ENCODE data around the gene PLA1A. TPM values are rescaled to one million over a fixed set of nuclear protein-coding genes. Genes with fewer than 3 reads are reported as not detected.

The PLA1A gene
- total RNA-seq, 6 experiments from 2014 or later: 9.9 to 30.2 (median 15.9) TPM

DNA sequence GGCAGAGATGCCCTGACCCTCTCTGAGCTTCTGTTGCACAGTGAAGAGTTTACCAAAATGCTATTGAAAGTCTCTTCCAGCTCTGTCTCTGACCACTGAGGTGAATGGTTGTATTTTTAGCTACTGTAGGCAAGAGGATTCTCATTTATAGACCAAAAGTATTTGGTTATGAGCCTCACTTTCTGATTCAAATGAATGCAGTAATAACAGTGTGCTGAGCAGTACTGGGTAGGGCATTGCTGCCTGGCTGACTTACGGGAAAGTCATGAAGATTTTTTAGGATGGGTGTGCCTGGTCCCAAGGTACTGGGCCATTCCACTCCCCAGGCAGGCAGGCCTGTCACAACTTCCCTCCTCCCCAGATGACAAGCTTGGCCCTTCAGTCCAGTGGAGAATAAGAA is 15.5 kb downstream of the PLA1A start:
- Histone ChIP-seq H3K4me3 (no peak overlapping the region), H3K36me3 (peaks cover 0 to 3% (median 0%) of the 10 kb centered on the region in 4 donors), H3K27ac (no peak overlapping the region), H3K9me3 (no peaks in the 10 kb centered on the region), H3K4me1 (no peaks in the 10 kb centered on the region), H3K27me3 (no peaks in the 10 kb centered on the region)
- TF ChIP-seq POLR2A (IDR thresholded peaks at IDR 0.05): no peak
- TF ChIP-seq, protein P1, sequence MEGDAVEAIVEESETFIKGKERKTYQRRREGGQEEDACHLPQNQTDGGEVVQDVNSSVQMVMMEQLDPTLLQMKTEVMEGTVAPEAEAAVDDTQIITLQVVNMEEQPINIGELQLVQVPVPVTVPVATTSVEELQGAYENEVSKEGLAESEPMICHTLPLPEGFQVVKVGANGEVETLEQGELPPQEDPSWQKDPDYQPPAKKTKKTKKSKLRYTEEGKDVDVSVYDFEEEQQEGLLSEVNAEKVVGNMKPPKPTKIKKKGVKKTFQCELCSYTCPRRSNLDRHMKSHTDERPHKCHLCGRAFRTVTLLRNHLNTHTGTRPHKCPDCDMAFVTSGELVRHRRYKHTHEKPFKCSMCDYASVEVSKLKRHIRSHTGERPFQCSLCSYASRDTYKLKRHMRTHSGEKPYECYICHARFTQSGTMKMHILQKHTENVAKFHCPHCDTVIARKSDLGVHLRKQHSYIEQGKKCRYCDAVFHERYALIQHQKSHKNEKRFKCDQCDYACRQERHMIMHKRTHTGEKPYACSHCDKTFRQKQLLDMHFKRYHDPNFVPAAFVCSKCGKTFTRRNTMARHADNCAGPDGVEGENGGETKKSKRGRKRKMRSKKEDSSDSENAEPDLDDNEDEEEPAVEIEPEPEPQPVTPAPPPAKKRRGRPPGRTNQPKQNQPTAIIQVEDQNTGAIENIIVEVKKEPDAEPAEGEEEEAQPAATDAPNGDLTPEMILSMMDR (IDR thresholded peaks at IDR 0.05): no peak
- ATAC-seq (no peak), DNase-seq (no peak)
- no CpG with 5 or more reads among the region's 1 CpG for WGBS (ENCODE audit: insufficient coverage, low coverage, low lambda C conversion rate, missing lambda C conversion rate)
- intact Hi-C loops (cut with DNase I): no loop called here

DNA sequence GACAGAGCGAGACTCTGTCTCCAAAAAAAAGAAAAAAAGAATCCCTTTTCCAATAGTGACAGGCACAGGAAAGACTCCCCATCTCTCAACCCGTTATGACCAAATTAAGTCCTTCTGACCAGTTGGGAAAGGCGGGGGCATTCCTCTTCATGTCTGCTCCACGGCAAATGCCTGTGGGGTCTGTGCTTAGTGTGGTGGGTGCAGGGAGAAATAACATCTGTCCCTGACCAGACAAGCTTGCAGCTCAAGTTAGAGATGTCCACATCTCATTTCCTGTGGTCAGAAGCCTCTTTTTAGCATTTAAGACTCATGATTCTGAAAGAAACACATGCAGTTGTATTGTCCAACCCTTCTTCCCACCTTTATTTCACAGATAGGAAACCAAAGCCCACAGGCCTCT is 16.2 kb downstream of the PLA1A start:
- WGBS (ENCODE audit: insufficient coverage, low coverage, low lambda C conversion rate, missing lambda C conversion rate): 85% methylated on average over 2 of the region's 4 CpGs
- H3K27me3 ChIP-seq: no peaks in the 10 kb centered on the region
- ATAC-seq: no peak
- TF ChIP-seq POLR2A (IDR thresholded peaks at IDR 0.05): no peak
- TF ChIP-seq, protein P1 (IDR thresholded peaks at IDR 0.05): no peak
- intact Hi-C loops (cut with DNase I): no loop called here
- no peak for DNase-seq
- H3K9me3 ChIP-seq: no peaks in the 10 kb centered on the region
- no peak overlapping the region for H3K27ac ChIP-seq
- peaks cover 0 to 3% (median 0%) of the 10 kb centered on the region in 4 donors for H3K36me3 ChIP-seq
- H3K4me1 ChIP-seq: no peaks in the 10 kb centered on the region
- H3K4me3 ChIP-seq: no peak overlapping the region

DNA sequence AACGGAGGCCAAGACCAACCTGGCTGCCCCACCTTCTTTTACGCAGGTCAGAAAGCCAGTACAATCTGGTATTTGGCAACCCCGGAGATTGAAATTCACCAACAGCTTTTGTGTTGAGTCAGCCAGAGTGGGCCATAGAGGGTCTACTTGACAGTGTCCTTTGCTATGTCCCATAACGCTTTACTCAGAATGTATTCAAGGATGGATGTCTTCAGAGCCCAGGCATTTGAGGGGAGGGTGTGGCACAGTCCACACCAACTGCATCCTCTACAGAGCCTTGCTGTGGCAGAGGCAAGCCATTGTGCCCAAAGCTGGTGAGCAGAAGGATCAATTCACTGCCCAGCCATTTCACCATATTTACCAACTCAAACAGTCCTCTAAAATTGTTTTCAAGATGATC is 18.4 kb downstream of the PLA1A start:
- Histone ChIP-seq H3K27ac (no peak overlapping the region), H3K4me3 (no peak overlapping the region), H3K36me3 (peaks cover 0 to 3% (median 0%) of the 10 kb centered on the region in 4 donors), H3K4me1 (no peaks in the 10 kb centered on the region), H3K27me3 (no peaks in the 10 kb centered on the region), H3K9me3 (no peaks in the 10 kb centered on the region)
- DNase-seq (no peak), ATAC-seq (no peak)
- 100% methylated on average over 1 of the region's 4 CpGs for WGBS (ENCODE audit: insufficient coverage, low coverage, low lambda C conversion rate, missing lambda C conversion rate)
- TF ChIP-seq POLR2A (IDR thresholded peaks at IDR 0.05): no peak
- TF ChIP-seq, protein P1 (IDR thresholded peaks at IDR 0.05): no peak
- intact Hi-C loops (cut with DNase I): no loop called here

DNA sequence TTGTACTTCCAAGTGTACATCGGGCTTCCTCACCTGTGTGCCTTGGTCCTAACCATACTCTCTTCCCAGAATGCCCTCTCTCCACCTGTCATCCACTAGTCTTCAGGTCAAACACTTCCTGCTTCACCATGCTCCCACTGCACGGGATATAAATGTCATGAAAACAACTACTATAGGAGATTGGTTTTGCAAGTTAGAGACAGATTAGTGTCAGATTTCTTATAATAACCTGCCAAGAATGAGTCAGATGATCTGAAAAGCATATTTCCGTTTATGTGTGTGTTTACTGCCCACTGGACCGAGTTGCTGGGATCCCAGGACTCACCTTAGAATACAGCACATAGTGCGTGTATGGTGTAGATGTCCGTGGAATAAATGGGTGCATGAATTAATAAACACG is 21.4 kb downstream of the PLA1A start:
- intact Hi-C loops (cut with DNase I): no loop called here
- Histone ChIP-seq H3K27ac (no peak overlapping the region), H3K4me3 (no peak overlapping the region), H3K4me1 (no peaks in the 10 kb centered on the region), H3K27me3 (no peaks in the 10 kb centered on the region), H3K36me3 (no peaks in the 10 kb centered on the region), H3K9me3 (no peaks in the 10 kb centered on the region)
- WGBS (ENCODE audit: insufficient coverage, low coverage, low lambda C conversion rate, missing lambda C conversion rate): 63% methylated on average over 4 of the region's 7 CpGs
- no peak for TF ChIP-seq POLR2A (IDR thresholded peaks at IDR 0.05)
- ATAC-seq (no peak), DNase-seq (no peak)

DNA sequence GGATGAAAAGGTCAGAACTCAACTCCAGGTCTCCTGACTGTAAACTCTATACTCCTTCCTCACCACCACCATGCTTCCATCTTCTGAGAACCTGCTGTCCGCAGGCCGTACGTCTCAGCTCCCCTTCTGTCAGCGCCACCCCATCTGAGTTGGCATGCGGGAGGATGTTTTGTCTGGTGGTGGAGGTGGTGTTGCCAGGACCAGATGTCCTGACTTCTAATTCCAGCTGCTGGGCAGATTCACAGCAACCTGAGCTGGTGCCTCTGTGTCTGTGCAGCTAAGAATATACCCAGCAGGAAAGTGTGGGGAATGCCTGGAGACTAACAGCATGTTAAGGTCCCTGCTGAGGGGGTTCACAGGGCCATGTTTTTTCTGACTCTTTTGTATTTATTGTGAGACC is 23.2 kb downstream of the PLA1A start:
- no CpG with 5 or more reads among the region's 5 CpGs for WGBS (ENCODE audit: insufficient coverage, low coverage, low lambda C conversion rate, missing lambda C conversion rate)
- Histone ChIP-seq H3K27ac (no peak overlapping the region), H3K9me3 (no peaks in the 10 kb centered on the region), H3K36me3 (no peaks in the 10 kb centered on the region), H3K27me3 (no peaks in the 10 kb centered on the region), H3K4me1 (no peaks in the 10 kb centered on the region), H3K4me3 (no peak overlapping the region)
- no peak for DNase-seq
- intact Hi-C loops (cut with DNase I): no loop called here
- ATAC-seq: no peak
- no peak for TF ChIP-seq POLR2A (IDR thresholded peaks at IDR 0.05)
- TF ChIP-seq, protein P1 (IDR thresholded peaks at IDR 0.05): no peak
